Measurements from ENCODE around the gene TUBGCP2.

Gene TUBGCP2

DNA sequence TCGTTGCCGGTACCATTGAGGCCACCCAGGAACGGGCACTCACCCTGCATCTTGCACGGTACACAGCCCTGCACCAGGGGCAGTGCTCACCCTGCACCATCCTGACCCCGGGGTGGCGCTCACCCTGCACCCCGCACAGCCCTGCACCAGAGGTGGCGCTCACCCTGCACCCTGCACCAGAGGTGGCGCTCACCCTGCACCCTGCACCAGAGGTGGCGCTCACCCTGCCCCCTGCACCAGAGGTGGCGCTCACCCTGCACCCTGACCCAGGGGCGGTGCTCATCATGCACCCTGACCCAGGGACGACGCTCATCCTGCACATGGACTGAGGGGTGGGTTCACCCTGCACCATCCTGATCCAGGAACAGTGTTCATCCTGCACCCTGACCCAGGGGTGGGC, 6.4 kb downstream of the TUBGCP2 start:
- no peak for DNase-seq (ENCODE audit: low read depth)

DNA sequence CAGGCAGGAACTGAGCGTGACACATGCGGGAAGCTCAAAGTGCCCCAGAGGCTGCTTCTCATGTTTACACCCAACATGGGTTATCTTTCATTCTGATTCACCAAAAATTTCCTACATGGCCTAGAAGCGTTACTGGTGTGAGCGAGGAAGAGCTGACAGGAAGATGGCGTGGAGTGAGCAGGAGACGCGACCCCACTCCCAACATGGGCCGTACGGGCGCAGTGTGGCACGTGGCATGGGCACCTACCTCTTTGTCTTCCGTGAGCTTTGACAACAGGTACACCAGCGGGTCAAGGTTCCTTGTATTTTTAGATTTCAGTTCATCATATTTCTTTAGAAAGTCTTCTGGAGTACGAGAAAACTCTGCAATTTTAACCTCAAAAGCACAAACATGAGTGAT, 8.9 kb downstream of the TUBGCP2 start:
- no peak for DNase-seq (ENCODE audit: low read depth)

DNA sequence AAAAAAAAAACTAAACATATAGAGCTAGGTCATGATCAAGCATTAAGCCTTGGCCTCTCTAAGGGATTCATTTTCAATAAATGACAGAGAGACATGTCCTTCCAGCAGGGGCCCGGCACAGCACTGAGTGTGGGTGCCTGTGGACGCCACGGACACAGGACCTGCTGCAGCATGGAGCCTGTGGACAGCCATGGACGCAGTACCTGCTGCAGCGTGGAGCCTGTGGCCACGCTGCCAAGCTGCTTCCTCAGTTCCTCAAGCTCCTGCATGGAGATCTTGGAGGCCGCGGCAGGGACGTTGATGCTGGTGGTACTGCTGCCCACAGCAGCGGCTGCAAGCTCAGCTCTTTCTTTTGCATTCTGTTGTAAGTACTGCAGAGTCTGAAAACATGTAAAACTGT, 9.4 kb downstream of the TUBGCP2 start:
- no peak for DNase-seq (ENCODE audit: low read depth)

DNA sequence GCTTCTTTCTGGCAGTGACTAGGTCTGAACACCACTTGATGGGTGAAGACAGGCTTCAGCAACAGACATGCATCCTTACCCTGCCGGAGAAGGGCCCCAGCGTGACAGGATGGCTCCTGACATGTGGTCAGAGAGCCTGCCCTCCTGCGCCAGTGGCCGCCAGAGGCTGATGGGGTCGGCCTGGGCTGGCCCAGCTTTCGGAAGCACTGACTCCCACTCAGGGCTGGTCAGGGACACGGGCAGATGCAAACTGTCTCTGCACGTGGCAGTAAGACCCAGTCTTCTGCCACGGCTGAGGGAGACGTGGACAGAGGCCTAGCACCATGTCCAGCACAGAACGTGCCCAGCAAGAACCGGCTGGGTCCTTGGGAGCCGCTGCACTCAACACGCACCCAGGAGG, 10.2 kb downstream of the TUBGCP2 start:
- DNase-seq (ENCODE audit: low read depth) = no peak

DNA sequence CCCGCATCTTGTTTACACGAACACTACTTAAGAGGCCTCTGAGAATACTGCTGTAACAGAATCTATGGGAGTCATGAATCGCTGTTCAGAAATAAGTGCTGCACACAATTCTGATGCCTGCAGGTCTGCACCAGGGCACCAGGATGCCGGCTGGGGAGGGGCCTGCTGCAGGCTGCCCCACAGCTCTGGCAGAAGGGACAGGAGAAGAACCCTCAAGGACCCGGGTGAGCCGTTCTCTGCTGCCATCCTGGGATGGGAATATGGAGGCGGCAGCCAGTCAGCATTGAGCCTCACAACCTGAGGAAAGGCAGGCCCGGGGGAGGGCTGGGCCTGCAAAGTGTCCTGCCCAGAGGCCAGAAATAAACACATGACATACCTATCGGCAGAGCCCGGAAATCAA, 11.2 kb downstream of the TUBGCP2 start:
- no peak for DNase-seq (ENCODE audit: low read depth)

DNA sequence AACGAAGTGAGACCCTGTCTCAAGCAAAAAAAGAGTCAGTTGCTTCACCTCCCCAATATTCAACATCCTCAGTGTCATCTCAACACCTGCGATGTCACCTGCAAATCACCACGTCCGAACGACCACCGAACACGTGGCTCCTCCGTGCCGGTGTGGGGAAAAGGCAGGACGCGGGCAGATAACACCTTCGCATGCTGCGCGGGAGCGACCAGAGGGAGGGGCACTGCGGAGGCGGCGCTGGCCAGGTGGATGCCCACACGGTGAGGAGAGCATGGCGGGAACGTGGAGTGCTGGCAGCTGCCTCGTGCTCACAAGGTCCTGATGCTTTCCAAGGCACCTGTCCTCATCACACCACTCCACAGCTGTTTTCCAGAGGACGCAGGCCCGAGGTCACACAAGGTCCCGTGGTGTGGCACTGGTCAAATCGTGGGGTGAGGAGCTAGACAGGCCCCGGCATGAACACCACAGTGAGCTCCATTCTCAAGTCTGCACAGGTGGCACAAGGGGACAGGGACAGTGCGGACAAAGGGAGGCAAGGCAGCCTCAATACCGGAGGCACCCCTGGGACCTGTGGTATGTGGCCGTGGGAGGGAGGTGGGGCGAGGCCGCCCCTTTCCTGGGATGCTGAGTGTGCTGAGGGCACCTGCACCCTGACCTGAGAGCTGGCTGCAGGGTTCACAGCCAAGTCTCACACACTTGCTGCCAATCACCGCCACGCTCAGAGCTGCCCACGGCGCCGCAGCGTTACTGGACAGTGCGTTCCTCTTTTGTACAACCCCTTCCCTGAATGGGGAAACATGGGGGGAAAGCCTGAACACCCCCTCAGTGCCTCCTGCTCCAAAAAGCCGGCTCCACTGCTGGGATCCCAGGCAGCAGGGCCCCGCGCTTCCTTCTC, 13.0 kb downstream of the TUBGCP2 start:
- no peak for DNase-seq (ENCODE audit: low read depth)

DNA sequence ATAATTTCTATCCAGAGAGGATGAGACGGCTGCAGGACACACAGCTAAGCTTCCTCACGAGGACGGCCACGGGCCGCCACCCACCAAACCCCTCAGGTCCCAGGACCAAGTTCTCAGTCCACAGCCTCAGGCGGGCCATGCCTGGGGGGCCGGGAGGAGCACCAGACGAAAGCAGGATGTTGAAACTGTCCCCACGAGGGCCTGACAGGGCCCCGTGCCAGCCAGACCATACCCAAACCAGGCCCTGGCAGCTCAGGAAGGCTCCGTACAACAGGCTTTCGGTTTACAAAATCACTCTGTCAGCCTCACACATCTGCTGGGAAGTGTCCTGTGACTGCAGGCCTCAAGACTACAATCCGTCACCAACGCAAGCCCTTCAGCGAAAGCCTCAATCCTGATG, 14.5 kb downstream of the TUBGCP2 start:
- DNase-seq (ENCODE audit: low read depth) = no peak

DNA sequence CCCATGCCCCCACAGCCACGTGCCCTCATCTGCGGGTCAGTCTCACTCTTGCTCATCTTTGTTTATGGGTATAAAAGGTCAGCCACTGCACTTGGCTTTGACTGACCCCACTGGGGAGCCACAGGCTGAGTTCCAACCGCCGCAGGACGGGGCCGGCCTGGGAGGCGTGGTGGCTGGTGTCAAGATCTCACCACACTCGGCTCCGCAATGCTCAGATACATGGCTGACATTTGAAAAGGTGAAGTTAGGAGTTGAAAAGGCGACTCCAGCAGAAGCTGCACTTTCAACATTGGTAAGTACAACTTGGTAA, 14.9 kb downstream of the TUBGCP2 start:
- DNase-seq (ENCODE audit: low read depth) = no peak

DNA sequence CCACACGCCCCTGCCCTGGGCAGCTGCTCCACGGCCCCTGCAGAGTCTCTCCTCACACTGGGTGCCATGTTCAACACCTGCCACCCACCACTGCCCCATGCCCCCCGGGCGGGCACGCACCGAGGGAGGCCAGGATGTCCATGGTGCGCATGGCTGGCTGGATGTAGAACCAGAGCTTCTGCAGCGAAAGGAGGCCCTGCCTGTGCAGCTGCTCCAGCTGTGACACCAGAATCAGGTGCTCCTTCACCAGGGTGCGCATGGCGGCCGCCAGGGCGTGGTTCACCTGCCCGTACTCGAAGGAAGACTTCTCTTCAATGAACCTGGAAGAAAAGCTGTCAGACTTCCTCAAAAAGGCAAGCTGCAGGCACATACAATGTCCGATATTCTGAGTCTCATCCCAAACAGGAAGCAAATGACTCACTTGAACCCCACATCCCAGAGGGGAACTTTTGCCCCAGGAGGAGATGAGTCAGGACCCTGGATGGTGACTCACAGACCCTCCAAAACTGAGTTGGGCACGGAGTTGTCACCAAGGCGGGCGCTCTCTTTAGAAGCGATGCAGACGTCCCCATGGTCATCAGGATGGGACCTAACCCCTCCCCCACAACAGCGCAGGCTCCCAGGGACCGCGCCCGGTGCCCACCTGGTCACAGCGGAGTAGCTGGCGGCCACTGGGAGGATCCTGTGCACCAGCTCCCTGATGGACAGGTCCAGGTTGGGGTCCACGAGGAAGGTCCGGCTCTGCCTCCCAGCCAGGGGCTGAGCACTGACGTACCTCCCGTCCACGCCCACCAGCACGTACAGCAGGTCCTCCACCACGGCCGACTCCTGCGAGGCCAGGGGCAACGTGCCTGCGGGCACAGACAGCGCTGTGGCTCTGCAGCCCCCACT, 15.5 kb downstream of the TUBGCP2 start:
- DNase-seq (ENCODE audit: low read depth) = peak; percentile 92

DNA sequence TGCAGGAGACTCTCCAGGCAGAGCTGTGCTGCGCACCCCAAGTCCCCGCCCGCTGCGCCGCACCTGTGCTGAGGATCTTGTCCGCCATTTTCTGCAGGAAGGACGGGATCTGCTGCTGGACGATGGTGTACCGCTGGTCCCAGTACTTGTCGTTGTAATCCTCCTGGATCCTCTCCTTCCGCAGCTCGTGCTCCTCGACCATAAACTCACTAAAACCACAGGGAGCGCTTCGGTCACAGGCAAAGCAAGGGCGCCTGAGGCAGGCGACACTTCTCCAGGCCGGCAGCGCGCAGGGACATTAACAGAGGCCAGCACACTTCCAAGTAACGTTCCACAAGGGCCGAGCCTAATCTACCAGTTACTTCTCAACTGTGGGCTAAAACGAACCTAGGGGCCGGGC, 18.9 kb downstream of the TUBGCP2 start:
- DNase-seq (ENCODE audit: low read depth) = no peak

DNA sequence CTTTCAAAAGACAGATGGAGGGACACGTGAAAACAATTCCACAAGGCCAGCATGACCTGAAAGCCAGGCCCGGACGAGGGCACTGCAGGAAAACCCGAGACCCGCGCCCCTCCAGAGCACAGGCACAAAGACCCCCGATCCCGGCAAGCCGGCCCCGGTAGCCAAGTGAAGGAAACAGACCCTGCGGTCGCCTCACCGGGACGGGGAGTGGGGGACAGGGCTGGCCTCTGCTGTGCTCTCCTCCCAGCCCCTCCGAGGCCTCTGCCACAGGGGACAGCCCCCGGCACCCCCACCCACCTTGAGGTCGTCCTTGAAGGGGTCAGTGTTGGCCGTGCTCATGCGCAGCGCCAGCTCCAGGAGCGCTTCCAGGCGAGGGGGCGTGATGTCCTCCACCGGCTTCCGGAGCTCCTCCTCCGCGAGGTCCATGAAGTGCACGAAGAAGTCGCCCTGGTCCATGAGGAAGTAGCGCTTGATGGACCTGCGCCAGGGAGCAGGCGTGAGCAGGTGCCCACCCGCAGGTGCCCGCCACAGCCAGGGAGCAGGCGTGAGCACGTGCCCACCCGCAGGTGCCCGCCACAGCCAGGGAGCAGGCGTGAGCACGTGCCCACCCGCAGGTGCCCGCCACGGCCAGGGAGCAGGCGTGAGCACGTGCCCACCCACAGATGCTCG, 20.7 kb downstream of the TUBGCP2 start:
- DNase-seq (ENCODE audit: low read depth) = no peak

DNA sequence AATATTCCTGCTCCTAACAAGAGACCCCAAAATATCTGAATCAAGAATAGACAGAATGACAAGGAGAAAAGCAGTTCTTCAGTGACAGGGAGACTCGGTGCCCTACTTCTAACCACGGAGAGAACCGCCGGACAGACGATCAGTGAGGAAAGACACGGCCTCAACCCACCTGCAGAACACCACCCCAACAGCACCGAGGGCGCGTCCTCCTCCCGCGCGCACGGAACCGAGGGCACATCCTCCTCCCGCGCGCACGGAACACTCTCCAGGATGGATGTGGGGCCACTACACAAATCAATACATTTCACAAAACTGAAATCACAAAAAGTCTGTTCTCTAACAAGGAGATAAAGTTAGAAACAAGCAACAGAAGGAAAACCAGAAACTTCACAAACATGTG, 22.3 kb downstream of the TUBGCP2 start:
- DNase-seq (ENCODE audit: low read depth) = no peak

DNA sequence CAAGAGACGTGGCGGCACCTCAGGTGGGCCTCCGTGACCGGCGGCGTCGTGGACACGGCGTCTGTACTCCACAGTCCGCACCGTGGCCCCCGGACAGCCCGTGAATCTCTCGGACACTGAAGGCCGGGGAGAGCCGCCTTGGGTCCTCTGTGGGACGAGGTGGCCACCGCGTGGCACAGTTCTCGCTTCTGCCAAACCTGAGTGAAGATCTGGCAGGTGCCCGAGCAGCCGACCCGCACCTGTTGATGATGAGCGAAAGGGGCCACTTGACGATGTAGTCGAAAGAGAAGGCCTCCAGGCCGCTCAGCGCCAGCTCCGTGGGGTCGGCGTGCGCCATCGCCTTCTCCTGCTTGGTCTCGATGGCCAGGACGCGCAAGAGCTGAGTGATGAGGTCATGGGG, 23.5 kb downstream of the TUBGCP2 start:
- DNase-seq (ENCODE audit: low read depth) = no peak

DNA sequence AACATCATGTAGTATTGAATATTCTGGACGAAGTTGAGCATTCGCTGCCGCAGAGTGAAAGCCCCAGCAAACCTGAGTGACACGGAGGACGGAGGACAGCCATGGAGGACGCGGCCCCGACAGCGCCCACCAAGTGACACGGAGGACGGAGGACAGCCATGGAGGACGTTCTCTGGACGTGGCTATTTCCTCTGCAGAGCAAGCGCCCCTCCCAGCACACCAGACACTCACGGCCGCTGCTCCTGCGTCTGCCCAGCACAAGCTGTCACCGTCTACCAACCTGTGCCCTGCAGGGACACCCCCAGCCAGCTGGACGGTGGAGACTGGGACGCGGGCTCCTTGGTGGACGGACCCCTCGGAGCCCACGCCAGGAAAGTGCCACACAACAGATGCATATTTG, 24.7 kb downstream of the TUBGCP2 start:
- no peak for DNase-seq (ENCODE audit: low read depth)

DNA sequence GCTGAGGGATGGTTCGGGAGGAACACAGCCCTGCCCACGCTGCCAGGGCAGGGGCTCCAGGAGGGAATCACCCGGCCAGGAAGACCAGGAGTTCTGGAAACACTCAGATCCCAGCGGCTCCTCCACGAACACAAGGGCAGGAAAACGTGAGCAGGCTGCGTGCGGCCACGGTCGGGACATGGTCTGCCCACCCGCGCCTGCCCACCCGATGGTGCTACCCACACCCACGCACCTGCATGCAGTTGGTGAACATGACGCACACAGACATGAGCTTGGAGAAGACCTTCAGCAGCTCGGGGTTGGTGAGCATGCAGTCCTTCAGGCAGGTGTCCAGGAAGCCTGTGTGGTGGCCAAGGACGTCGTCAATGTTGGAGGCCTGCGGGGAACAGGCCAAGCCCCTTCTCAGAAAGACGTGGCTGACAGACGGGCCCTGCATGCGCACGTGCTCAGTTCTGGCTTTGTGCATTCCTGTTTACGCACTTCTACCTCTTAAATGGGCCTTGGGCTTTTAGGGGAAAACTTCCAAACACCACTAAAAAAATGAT, 25.8 kb downstream of the TUBGCP2 start:
- no peak for DNase-seq (ENCODE audit: low read depth)

DNA sequence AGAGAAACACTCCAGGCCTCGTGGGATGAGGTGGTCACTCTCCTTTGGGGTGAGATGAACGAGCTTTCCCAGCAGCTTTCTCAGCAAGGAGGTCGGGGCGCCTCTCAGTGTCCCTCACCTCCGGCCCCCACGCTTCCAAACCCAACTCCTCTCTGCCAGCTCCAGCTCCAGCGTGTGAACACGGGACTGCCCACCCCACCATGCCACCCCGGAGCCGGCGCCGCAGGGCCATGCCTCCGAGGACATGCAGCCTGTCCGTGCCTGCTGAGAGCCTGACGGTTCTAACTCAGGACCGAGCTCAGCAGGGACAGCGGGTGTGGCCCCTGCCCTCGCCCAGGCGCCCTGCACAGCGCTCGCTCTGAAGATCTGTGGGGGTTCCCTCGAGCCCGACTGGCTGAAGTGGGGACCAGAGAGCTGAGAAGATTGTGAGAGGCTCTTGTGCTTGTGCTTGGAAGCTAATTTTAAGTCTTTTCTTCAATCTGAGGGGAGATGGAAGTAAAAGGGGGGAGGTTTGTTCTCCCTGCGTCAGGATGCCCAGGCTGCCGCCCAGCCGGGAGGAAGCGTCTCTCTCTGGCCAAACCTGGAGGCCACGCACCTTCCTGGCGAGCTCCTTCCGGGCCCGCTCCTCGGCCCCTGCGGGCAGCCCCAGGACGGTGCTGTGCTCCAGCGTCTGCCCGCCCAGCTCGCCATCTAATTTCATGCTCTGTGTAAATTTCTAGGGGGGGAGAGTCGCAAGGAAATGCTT, 26.9 kb downstream of the TUBGCP2 start:
- DNase-seq (ENCODE audit: low read depth) = no peak

DNA sequence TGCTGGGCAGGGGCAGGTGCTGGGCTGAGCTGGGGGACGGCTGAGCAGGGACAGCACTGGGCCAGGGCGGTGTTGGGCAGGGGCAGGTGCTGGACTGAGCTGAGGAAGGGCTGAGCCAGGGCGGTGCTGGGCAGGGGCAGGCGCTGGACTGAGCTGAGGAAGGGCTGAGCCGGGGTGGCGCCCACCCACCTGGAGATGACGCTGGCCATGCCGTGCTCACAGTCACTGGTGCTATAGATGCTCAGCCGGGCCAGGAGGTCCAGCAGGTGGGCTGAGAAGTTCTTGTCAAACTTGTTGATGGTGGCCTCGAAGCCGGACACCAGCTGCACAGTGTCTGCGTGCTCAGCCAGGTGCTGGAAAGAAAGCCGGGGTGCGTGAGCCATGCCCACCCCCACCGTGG, 27.6 kb downstream of the TUBGCP2 start:
- DNase-seq (ENCODE audit: low read depth) = no peak

DNA sequence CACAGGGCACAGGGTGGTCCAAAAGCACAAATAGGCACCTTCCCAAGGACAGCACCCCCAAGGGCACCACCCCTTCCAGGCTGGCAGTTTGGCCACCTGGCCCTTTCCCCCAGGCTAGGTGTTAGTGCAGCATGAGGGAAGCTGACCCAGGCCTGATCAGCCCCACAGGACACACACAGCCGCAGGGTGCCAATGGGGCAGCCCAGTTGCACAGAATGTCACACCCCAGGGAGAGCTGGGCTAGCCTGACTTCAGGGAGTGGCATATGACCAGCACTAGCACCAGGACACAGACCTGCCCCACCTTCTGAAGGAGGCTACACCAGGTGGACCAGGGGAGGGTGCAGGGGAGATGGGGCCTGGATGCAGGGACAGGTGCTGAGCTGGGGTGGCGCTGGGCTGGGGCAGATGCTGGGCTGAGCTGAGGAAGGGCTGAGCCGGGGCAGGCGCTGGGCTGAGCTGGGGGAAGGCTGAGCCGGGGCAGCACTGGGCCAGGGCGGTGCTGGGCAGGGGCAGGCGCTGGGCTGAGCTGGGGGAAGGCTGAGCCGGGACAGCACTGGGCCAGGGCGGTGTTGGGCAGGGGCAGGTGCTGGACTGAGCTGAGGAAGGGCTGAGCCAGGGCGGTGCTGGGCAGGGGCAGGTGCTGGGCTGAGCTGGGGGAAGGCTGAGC, 28.1 kb downstream of the TUBGCP2 start:
- no peak for DNase-seq (ENCODE audit: low read depth)

DNA sequence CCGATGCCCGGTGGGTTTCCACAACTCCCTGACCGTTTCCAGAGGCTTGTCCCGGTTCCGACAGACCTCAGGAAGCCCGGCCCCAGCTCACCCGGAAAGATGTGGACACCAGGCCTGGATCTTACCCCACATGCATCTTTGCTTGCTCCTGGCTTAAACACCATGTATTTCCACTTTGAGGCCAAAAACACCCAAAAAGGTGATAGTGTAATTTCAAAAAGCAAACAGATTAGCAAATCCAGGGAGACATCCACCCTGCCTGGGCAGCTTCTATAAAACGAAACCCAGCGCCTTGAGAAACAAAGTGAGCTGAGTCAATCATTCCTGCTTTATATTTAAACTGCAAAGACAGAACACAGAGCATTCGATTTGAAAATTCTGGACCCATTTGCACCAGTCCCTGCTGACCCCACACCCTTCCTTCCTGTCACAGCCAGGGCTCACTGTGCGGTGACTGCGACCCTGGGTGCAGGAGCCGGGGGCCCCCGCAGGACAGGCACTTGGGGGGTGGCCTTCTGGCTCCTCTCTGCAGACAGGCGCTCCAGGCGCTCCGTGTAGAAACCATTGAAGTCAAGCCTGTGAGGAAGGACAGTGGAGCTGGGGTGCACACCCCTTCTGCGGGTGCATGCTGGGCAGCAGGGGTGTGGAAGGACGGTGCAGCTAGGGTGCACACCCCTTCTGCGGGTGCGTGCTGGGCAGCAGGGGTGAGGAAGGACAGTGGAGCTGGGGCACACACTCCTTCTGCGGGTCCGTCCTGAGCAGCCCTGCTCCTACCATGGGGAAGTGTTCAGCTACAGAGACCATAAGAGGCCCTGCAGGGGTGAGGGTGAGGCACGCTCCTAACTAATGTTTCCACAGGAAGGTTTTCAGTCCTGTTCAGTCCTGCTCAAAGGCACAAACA, 29.1 kb downstream of the TUBGCP2 start:
- DNase-seq (ENCODE audit: low read depth) = no peak

DNA sequence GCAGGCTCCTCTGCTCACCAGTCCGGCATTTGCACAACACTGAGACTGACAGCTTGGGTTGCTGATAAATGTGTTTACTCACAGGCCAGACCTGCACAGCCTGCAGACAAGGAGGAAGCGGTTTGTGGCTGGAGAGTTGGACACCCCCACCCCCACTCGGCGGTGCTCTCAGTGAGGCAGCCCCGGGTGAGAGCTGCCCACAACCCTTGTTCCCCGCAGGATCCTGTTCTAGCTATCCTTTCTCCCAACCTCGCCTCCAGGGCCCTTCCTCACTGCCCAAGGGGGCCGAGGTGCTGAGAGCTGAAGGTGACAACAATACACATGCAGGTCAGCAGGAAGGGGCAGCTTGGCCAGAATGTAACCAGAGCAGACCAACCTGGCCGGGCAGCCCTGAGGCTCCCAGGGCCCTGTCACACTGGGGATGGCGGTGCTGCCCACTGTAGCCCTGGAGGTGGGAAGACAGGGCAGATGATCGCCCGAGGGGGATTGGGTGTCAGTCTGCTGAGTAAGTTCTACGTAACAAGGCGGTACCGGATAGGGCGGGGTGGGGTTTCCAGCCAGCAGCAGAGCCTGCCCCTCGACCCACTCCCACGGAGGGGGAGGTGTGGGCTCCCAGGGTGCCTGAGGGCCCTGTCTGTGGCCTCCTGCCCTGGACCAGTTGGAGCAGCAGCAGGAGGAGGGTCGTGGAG, 30.0 kb downstream of the TUBGCP2 start:
- peak; percentile 66 for DNase-seq (ENCODE audit: low read depth)

Measured in EH (cell line).